Left ventricle myocardium inferior (tissue), 1 donor: Measurements from ENCODE around the gene CHCHD6. TPM values are rescaled to one million over a fixed set of nuclear protein-coding genes. Genes with fewer than 3 reads are reported as not detected.

Source experiments
- DNase-seq: peaks from one replicate; pipeline ENCODE4 v3.0.0-alpha.2; 2020
- H3K27ac ChIP-seq: fragments of 200-600 bp; replicated peaks from 2 replicates; pipeline ENCODE4 v1.8.0; 2021
- H3K27me3 ChIP-seq: fragments of 200-600 bp; 2 replicates; pipeline ENCODE4 v1.8.0; 2021; ENCODE audit warnings: low read depth
- H3K36me3 ChIP-seq: fragments of 200-600 bp; 2 replicates; pipeline ENCODE4 v1.8.0; 2021
- H3K4me1 ChIP-seq: fragments of 200-600 bp; 2 replicates; pipeline ENCODE4 v1.8.0; 2021
- H3K4me3 ChIP-seq: fragments of 200-600 bp; 2 replicates; pipeline ENCODE4 v1.8.0; 2021; ENCODE audit warnings: mild to moderate bottlenecking, moderate library complexity
- H3K9me3 ChIP-seq: fragments of 200-600 bp; replicated peaks from 2 replicates; pipeline ENCODE4 v1.8.0; 2021
- intact Hi-C: fragments of 100-400 bp; cut with micrococcal nuclease; formaldehyde crosslinking; loops from one replicate; pipeline ENCODE4 v1.11.0; 2022
- total RNA-seq: library from RNA; stranded (reverse); fragmentation: NEBNext Ultra II Directional; extraction: Animal tissue kit (Norgen Biotek cat#: 25700); gene quantifications from one replicate; pipeline ENCODE4 v1.2.1, GENCODE V29; 2021
- TF ChIP-seq, protein P1 (sequence below): fragments of 200-600 bp; IDR thresholded peaks from 2 replicates; pipeline ENCODE4 v1.8.0; 2021; ENCODE audit warnings: antibody characterized with exemption, mild to moderate bottlenecking, borderline replicate concordance
- donor health status: DM: no; HTN: yes; CAD: no; lungs with severe emphysema.

The CHCHD6 gene
- total RNA-seq, 1 donor from 2014 or later: 10.1 TPM

DNA sequence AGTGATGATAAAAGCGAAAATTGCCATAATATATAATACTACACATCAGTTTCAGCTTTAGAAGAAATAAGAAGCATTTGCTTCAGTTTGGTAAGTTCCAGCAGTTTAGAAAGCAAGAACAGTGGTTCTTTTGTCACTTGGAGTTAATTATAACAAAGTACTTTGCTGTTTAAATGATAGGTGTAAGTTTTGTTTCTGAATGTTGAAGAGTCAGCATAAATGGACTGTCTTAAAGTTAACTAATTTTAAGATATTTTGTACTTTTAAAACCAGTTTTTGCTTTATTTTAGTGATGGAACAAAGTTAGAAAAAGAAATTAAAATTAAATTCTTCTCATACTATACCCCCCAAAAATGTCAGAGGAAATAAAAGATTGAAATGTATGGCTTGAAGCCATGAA, 24.6 kb downstream of the CHCHD6 start:
- TF ChIP-seq, protein P1, sequence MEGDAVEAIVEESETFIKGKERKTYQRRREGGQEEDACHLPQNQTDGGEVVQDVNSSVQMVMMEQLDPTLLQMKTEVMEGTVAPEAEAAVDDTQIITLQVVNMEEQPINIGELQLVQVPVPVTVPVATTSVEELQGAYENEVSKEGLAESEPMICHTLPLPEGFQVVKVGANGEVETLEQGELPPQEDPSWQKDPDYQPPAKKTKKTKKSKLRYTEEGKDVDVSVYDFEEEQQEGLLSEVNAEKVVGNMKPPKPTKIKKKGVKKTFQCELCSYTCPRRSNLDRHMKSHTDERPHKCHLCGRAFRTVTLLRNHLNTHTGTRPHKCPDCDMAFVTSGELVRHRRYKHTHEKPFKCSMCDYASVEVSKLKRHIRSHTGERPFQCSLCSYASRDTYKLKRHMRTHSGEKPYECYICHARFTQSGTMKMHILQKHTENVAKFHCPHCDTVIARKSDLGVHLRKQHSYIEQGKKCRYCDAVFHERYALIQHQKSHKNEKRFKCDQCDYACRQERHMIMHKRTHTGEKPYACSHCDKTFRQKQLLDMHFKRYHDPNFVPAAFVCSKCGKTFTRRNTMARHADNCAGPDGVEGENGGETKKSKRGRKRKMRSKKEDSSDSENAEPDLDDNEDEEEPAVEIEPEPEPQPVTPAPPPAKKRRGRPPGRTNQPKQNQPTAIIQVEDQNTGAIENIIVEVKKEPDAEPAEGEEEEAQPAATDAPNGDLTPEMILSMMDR: no peak
- Histone ChIP-seq H3K27ac (no peak overlapping the region), H3K9me3 (peaks cover 6% of the 10 kb centered on the region), H3K36me3 (peaks cover 20% of the 10 kb centered on the region), H3K4me1 (peaks cover 12% of the 10 kb centered on the region), H3K27me3 (no peaks in the 10 kb centered on the region), H3K4me3 (no peak overlapping the region)
- DNase-seq: no peak
- intact Hi-C loops: no loop called here

DNA sequence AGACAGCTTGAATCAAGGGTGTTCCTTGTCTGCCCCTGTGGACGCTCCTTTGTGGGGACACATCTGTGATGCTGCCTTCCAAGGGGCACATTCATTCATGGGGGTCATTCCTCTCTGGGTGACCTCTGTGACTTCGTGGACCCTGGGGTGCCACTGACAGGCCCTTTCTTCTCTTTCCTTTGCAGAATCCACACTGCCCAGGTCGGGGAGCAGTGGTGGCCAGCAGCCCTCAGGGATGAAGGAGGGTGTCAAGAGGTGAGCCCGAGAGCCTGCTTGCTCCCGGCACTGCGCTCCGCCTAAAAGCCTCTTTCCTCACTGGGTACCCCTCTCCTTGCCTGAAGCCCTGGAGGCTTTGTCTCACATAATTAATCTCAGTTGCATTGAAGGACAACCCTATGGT, 26.3 kb downstream of the CHCHD6 start:
- intact Hi-C loops: no loop called here
- Histone ChIP-seq H3K9me3 (peaks cover 1% of the 10 kb centered on the region), H3K4me3 (no peak overlapping the region), H3K4me1 (peaks cover 12% of the 10 kb centered on the region), H3K36me3 (peaks cover 27% of the 10 kb centered on the region), H3K27me3 (no peaks in the 10 kb centered on the region), H3K27ac (no peak overlapping the region)
- TF ChIP-seq, protein P1: no peak
- DNase-seq: no peak

GRCh38 chr3:126731044-126731443, 27.0 kb downstream of the CHCHD6 start:
- Histone ChIP-seq H3K4me1 (peaks cover 12% of the 10 kb centered on the region), H3K36me3 (peaks cover 28% of the 10 kb centered on the region), H3K27me3 (no peaks in the 10 kb centered on the region), H3K9me3 (no peaks in the 10 kb centered on the region), H3K4me3 (no peak overlapping the region), H3K27ac (no peak overlapping the region)
- TF ChIP-seq, protein P1: no peak
- DNase-seq: no peak
- intact Hi-C loops: no loop called here

DNA sequence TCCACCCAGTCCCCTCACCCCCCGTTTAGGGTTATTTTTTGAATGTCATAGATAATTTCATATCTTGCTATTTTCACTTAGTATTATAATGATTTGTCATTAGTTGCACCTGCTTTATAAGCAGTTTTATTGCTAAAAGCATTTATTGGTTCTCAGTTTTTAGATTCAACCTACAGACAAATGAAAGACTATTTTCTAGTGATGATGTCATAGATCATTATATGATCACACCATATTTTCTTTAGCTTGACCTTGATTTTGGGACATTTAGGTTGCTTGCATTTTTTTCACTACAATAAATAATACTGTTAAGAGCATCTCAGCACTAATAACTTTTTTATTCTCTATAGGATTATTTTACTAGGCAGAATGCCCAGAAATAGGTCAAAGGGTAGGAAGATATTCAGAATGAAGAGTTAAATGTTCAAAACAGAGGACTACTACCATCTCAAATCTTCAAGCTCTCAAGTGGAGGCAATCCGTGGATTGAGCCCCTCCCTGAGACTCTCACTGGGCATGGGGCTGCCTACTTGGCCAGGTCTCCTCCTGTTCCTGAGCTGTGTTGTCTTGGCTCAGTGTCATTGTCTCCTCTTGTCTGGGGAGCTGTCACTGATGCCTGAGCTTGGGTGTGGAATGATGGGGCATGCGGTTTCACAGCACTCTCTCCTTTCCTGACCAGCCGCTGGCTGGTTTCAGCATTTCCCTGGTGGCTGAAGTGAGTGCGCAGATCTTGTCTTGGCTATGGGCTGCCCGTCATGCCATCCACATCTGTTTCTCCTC, 28.4 kb downstream of the CHCHD6 start:
- Histone ChIP-seq H3K9me3 (no peaks in the 10 kb centered on the region), H3K4me3 (no peak overlapping the region), H3K36me3 (peaks cover 21% of the 10 kb centered on the region), H3K27me3 (no peaks in the 10 kb centered on the region), H3K27ac (no peak overlapping the region), H3K4me1 (peaks cover 12% of the 10 kb centered on the region)
- TF ChIP-seq, protein P1: no peak
- intact Hi-C loops: no loop called here
- DNase-seq: no peak

DNA sequence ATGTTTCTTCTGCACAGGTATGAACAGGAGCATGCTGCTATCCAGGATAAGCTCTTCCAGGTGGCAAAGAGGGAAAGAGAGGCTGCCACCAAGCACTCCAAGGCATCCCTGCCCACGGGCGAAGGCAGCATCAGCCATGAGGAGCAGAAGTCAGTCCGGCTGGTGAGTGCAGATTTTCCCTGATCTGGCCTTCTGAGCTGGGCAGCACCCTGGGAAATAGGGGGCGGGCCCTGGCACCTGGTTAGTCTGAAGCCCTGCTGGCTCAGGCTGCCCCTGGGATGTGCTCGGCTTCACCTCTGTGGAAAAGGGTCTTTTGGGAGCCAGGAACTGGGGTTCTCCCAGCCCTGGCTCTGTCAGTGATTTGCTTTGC, 29.0 kb downstream of the CHCHD6 start:
- DNase-seq: no peak
- Histone ChIP-seq H3K4me1 (peaks cover 12% of the 10 kb centered on the region), H3K27me3 (no peaks in the 10 kb centered on the region), H3K4me3 (no peak overlapping the region), H3K36me3 (peaks cover 15% of the 10 kb centered on the region), H3K27ac (no peak overlapping the region), H3K9me3 (no peaks in the 10 kb centered on the region)
- intact Hi-C loops: no loop called here
- TF ChIP-seq, protein P1: no peak
